Measurements from ENCODE around the gene SMCP.

Gene SMCP, protein sequence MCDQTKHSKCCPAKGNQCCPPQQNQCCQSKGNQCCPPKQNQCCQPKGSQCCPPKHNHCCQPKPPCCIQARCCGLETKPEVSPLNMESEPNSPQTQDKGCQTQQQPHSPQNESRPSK

GRCh38 chr1:152878042-152878441 lies at the start of gene SMCP:
Gene SMCP (plus strand): TSS chr1:152878322. CDS start chr1:152884423, 6,101 bp downstream.
- peak; percentile 16 for DNase-seq

DNA sequence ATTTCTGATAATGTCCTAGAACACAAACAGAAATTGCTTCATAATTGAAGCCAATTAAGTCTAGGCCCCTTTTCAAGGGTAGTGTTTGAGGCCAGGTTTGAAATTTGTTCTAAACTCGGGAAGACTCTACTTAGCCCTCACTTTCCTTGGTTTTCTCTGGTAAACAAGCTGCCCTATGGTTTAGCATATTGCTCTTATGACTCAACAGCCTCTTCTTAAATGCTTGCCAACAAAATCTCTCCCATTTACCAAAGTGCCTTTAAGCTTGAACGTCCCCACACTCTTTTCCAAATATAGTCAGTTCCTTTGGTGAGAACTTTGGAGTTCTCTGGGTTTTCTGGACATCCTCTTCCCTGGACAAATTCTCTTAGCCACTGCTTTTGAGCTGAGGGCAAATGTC lies 41.3 kb upstream of the SMCP start:
- no peak for DNase-seq

DNA sequence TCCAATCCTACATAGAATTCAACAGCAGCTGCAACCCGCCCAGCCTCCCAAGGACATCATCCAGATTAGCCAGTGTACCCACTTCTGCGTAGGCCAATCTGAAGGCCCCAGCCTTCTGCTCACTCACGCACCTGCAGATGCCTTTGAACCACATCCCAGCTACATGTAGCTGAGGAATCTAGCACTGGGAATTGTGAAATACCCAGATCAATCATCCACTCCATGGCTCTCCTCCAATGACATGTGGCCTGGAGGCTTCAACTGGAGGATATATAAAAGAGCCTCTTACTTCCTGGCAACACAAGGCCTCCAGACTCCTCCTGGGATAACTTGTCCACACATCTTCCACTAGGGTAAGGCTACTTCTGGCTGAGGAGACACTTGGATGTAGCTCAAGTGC lies 35.6 kb upstream of the SMCP start, which contains the start of gene LCE6A:
Gene LCE6A (plus strand): TSS at position 301 of the 400 bp plus-strand sequence. CDS start 665 bp downstream, outside the sequence.
- no peak for DNase-seq

GRCh38 chr1:152855661-152856060 lies 22.5 kb upstream of the SMCP start:
- no peak for DNase-seq

DNA sequence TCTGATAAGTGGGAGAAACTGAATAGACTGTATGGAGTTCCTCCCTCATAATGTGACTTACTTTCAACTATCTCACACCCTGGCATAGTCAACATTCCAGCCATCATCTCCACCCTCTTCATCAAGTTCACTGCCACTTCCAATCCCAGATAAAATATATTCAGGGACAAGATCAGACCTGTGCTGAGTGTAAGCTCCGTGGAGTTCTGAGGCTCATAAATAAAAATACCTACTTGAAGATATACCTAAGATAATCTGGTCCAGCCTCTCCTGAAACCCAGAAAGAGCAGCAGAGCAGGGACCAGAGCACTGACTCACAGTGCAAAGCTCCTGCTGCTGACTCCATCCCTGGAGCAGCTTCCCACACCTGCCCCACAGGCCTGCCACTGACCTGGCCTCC lies 20.1 kb upstream of the SMCP start:
- no peak for DNase-seq

DNA sequence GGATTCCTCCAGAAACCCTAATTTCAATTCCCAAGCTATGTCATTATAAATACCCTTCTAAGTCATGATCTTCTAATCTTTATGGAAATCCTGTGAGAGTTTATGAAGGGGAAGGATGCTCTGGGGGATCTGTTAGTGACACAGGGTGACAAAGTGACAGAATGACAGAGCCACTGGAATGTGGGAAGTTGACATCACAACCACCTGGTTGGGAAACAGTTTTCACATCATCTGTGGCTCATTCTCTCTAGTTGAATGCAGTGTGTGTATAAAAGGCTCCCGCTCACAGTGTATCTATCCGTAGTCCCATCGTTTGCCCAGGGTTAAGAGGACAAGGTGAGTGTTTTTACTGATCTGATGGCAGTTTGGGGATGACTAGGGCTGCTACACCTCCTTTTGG lies 18.4 kb upstream of the SMCP start, which contains the start of gene LCE7A:
Gene LCE7A (plus strand): TSS at position 301 of the 400 bp plus-strand sequence. CDS start 702 bp downstream, outside the sequence.
- no peak for DNase-seq

DNA sequence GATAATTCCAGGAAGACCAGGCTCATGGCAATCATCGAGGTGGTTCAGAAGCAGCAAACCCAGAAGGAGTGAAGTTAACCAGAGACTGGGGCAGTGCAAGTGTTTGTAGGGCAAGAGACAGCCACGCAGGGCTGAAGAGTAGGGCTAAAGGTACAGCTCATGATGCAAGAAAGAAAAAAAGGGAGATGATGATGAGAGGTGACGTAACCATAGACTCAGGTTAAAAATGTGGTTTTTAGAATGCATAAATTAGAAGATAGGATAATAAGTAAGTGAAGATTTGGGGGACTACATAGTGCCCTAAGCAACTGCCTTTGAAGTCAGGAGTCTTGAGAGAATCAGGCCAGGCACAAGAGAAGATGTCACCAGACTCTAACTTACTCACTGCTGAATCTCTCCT lies 18.0 kb upstream of the SMCP start:
- DNase-seq = no peak

GRCh38 chr1:152861374-152861773 lies 16.7 kb upstream of the SMCP start:
- DNase-seq = no peak

DNA sequence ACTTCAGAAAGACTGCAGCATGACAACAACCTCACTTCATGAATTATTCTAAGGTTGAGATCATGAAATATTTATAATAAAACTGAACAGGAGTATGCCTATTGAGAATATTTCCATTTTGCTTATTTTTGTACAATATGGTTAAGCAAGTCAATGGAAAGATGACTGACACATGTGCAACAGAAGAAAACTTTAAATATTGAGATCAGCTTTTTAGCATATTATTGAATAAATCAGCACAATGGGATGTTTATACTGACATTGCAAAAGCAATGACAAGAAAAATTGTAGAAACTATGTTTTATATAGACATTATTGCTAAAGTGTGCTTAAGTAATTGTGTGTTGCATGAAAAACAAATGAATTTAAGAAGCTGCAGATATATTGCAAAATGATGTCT lies 13.7 kb upstream of the SMCP start:
- DNase-seq = no peak

- no peak for DNase-seq
These were observed 11.8 kb upstream of the SMCP start for GRCh38 chr1:152866321-152866720.

- peak; percentile 61 to 62 for DNase-seq
These were observed 8.2 kb upstream of the SMCP start for GRCh38 chr1:152869808-152870419.

GRCh38 chr1:152870831-152871730 lies 7.0 kb upstream of the SMCP start:
- no peak for DNase-seq

DNA sequence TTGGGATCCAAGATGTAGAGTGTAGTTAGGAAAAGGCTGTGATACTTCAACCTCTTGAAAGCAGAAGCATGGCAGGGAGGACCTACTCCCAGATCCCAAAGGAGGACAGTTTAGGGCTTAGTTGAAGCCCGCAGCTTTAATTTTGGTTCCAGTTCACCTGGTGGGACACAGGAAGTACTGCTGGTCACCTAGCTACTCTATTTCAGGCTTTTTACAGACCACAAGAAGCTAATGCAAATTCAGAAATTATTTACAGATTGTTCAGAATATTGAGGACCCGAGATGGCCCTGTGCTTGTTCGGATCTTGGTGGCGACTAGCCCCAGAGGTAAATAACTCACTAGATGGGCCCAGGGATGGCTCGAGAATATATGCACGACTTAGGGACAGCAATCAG lies 6.4 kb upstream of the SMCP start:
- DNase-seq = no peak

DNA sequence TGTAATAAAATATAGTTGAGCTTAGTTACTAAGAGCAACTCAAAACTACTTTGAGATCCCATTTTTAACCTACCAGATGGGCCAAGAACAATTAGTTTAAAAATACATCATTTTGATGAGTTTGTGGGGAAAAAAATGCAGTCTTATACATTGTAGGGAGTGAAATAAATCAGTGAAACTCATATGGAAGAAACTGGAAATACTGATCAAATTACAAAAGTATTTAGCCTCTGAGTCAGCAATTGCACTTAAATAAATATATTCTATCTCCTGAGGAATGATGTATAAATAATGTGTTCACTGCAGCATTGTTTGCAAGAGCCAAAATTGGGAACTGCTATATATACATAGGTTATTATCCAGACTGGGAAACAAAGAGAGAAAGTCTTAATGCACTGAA lies 4.6 kb upstream of the SMCP start:
- DNase-seq = no peak

GRCh38 chr1:152876827-152877226 lies 1.3 kb upstream of the SMCP start:
- no peak for DNase-seq

DNA sequence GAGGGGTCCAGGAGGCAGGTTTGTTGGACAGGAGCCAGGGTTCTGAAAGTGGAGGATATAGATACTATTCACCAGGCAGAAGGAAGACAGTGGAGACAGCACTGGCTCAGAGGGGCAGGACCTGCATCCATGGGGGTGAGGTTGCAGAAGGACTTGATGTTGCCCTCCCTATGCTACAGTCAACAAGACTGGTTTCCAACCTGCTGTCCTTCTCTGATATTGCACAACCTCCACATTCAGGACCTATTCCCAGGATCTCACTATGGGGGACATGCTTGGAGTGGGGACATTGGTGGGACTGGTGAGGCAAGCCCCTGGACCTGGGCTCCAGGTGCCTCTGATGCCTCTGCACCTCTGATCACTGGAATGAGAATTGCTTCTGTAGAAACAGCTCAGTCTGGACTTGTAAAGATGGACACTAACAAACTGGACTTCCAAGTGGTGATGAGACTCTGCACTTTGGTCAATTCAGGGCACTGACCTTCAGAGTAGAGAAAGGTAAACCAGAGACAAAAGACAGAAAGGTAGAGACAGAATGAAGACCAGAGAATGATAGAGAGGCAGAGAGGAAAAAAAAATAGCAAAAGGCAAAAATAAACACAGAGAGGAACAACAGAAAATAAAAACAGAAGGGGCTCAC lies 1.6 kb downstream of the SMCP start:
- no peak for DNase-seq

GRCh38 chr1:152880316-152880715 lies 2.2 kb downstream of the SMCP start:
- DNase-seq = no peak

DNA sequence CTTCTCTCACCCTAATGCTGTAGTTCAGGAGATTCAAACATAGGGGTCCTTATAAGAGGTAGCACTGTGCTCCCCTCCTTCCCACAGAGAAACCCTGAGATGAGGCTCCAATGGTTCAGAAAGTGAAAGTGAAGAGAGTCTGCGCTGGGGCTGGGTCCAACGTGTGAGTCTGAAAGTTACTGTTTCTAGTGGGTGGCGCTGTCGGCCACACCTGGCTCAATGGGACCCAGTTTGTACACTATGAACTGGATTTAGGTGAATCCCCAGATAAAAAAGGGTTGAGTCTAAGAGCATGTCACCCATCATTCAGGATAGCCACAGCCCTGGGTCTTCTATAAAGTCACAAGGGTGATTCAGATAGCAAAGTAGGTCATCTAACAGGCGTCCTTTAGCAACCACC lies 2.8 kb downstream of the SMCP start:
- DNase-seq = no peak

GRCh38 chr1:152884085-152884484 lies 6.0 kb downstream of the SMCP start:
- no peak for DNase-seq

- DNase-seq = no peak
These were observed 6.4 kb downstream of the SMCP start for GRCh38 chr1:152884506-152884905.

- DNase-seq = no peak
These were observed 7.0 kb downstream of the SMCP start for GRCh38 chr1:152884966-152885624.

GRCh38 chr1:152886085-152886484 lies 8.0 kb downstream of the SMCP start:
- no peak for DNase-seq
